H9 (cell line): ENCODE measurements around the gene XIRP2. TPM values are rescaled to one million over a fixed set of nuclear protein-coding genes. Genes with fewer than 3 reads are reported as not detected.
A peak's percentile ranks its signal among the peaks of the same experiment; 100 is the strongest.

Experiments
- DNase-seq: peaks from one replicate; pipeline ENCODE4 v3.0.0-alpha.2; 2017
- H2AFZ ChIP-seq: one replicate; pipeline ENCODE4 v1.6.1; 2013; ENCODE audit warnings: mild to moderate bottlenecking, low read length, control low read depth, moderate library complexity
- H2AK5ac ChIP-seq: 2 replicates; pipeline ENCODE4 v1.6.1; 2013; ENCODE audit warnings: low read length, control low read depth, mixed read lengths; ENCODE audit not compliant: insufficient read length
- H2BK120ac ChIP-seq: one replicate; pipeline ENCODE4 v1.6.1; 2013; ENCODE audit warnings: low read depth, mild to moderate bottlenecking, low read length, control low read depth, inconsistent platforms; ENCODE audit not compliant: poor library complexity, severe bottlenecking
- H2BK12ac ChIP-seq: 2 replicates; pipeline ENCODE4 v1.6.1; 2013; ENCODE audit warnings: low read length, control low read depth, mixed read lengths, low read depth; ENCODE audit not compliant: insufficient read length
- H2BK15ac ChIP-seq: 2 replicates; pipeline ENCODE4 v1.6.1; 2013; ENCODE audit warnings: low read depth, low read length, control low read depth
- H2BK20ac ChIP-seq: one replicate; pipeline ENCODE4 v1.6.1; 2013; ENCODE audit warnings: low read depth, mild to moderate bottlenecking, low read length, control low read depth, inconsistent platforms; ENCODE audit not compliant: poor library complexity, severe bottlenecking
- H2BK5ac ChIP-seq: 2 replicates; pipeline ENCODE4 v1.6.1; 2013; ENCODE audit warnings: low read length, control low read depth, mixed read lengths; ENCODE audit not compliant: insufficient read length
- H3K14ac ChIP-seq: 2 replicates; pipeline ENCODE4 v1.6.1; 2013; ENCODE audit warnings: low read length, control low read depth; ENCODE audit not compliant: insufficient read depth
- H3K18ac ChIP-seq: 2 replicates; pipeline ENCODE4 v1.6.1; 2013; ENCODE audit warnings: low read depth, mild to moderate bottlenecking, mixed read lengths, low read length, control low read depth; ENCODE audit not compliant: insufficient read length
- H3K23ac ChIP-seq: 2 replicates; pipeline ENCODE4 v1.6.1; 2013; ENCODE audit warnings: low read length, control low read depth, mixed read lengths, low read depth; ENCODE audit not compliant: insufficient read length
- H3K23me2 ChIP-seq: 2 replicates; pipeline ENCODE4 v1.6.1; 2013; ENCODE audit warnings: low read depth, mild to moderate bottlenecking, mixed read lengths, low read length, control low read depth; ENCODE audit not compliant: insufficient read length, poor library complexity, severe bottlenecking
- H3K27ac ChIP-seq: 2 replicates; pipeline ENCODE4 v1.5.1; 2013; ENCODE audit warnings: low read length, control low read depth, mixed read lengths, low read depth; ENCODE audit not compliant: insufficient read length
- H3K27me3 ChIP-seq: 2 replicates; pipeline ENCODE4 v1.6.1; 2013; ENCODE audit warnings: low read length, control low read depth, inconsistent platforms; ENCODE audit not compliant: insufficient read depth
- H3K4ac ChIP-seq: 2 replicates; pipeline ENCODE4 v1.6.1; 2013; ENCODE audit warnings: low read depth, mild to moderate bottlenecking, control low read depth, inconsistent platforms, low read length, moderate library complexity
- H3K4me1 ChIP-seq: 2 replicates; pipeline ENCODE4 v1.6.1; 2013; ENCODE audit warnings: low read length, control low read depth, inconsistent platforms; ENCODE audit not compliant: insufficient read depth
- H3K4me2 ChIP-seq: 2 replicates; pipeline ENCODE4 v1.6.1; 2013; ENCODE audit warnings: low read length, control low read depth, mixed read lengths; ENCODE audit not compliant: insufficient read length, insufficient read depth
- H3K56ac ChIP-seq: 2 replicates; pipeline ENCODE4 v1.6.1; 2013; ENCODE audit warnings: low read depth, mild to moderate bottlenecking, mixed read lengths, low read length, control low read depth; ENCODE audit not compliant: insufficient read length
- H3K79me1 ChIP-seq: 2 replicates; pipeline ENCODE4 v1.6.1; 2013; ENCODE audit warnings: low read depth, mild to moderate bottlenecking, moderate library complexity, low read length, control low read depth, inconsistent platforms; ENCODE audit not compliant: insufficient read depth, poor library complexity, severe bottlenecking
- H3K79me2 ChIP-seq: 2 replicates; pipeline ENCODE4 v1.6.1; 2013; ENCODE audit warnings: low read length, control low read depth, inconsistent platforms; ENCODE audit not compliant: insufficient read depth
- H3K9ac ChIP-seq: 2 replicates; pipeline ENCODE4 v1.6.1; 2013; ENCODE audit warnings: low read length, control low read depth, mixed read lengths; ENCODE audit not compliant: insufficient read length; ENCODE audit errors: extremely low read depth
- H3K9me3 ChIP-seq: one replicate; pipeline ENCODE4 v1.6.1; 2013; ENCODE audit warnings: low read depth, low read length, inconsistent platforms; ENCODE audit not compliant: control insufficient read depth
- H3T11ph ChIP-seq: one replicate; pipeline ENCODE4 v1.6.1; 2013; ENCODE audit warnings: mild to moderate bottlenecking, low read length, control low read depth, inconsistent platforms
- H4K20me1 ChIP-seq: one replicate; pipeline ENCODE4 v1.6.1; 2013; ENCODE audit not compliant: control insufficient read depth, insufficient read length, insufficient read depth
- H4K5ac ChIP-seq: 2 replicates; pipeline ENCODE4 v1.6.1; 2013; ENCODE audit warnings: low read depth, mild to moderate bottlenecking, mixed read lengths, low read length, control low read depth; ENCODE audit not compliant: insufficient read length
- H4K8ac ChIP-seq: replicated peaks from 2 replicates; pipeline ENCODE4 v1.6.1; 2013; ENCODE audit warnings: low read length, control low read depth, mixed read lengths, low read depth; ENCODE audit not compliant: insufficient read length
- H4K91ac ChIP-seq: 2 replicates; pipeline ENCODE4 v1.6.1; 2013; ENCODE audit warnings: low read depth, mild to moderate bottlenecking, moderate library complexity, mixed read lengths, low read length, control low read depth; ENCODE audit not compliant: insufficient read length
- H3K27ac Mint-ChIP-seq, 3 experiments: 2 replicates in 2 of 3; 3 replicates in 1 of 3; pipeline ENCODE4 v1.8.0; 2020 to 2021; ENCODE audit warnings: mixed read lengths in 3 of 3, mild to moderate bottlenecking in 1 of 3, moderate library complexity in 1 of 3
- H3K27me3 Mint-ChIP-seq: 2 replicates; pipeline ENCODE4 v1.8.0; 2021; ENCODE audit warnings: low read depth, mild to moderate bottlenecking, moderate library complexity, mixed read lengths
- H3K36me3 Mint-ChIP-seq, 3 experiments: 2 replicates in 2 of 3; 3 replicates in 1 of 3; pipeline ENCODE4 v1.8.0; 2020 to 2021; ENCODE audit warnings: low read depth in 3 of 3, mixed read lengths in 3 of 3; ENCODE audit not compliant: insufficient read depth in 1 of 3
- H3K4me1 Mint-ChIP-seq, 2 experiments: 2 replicates each; pipeline ENCODE4 v1.8.0; 2020; ENCODE audit warnings: mixed read lengths in 2 of 2
- H3K4me3 Mint-ChIP-seq, 2 experiments: 2 replicates in 1 of 2; 3 replicates in 1 of 2; pipeline ENCODE4 v1.8.0; 2020 to 2021; ENCODE audit warnings: mild to moderate bottlenecking in 2 of 2, mixed read lengths in 2 of 2, moderate library complexity in 1 of 2
- H3K9me3 Mint-ChIP-seq, 2 experiments: 2 replicates in 1 of 2; 3 replicates in 1 of 2; pipeline ENCODE4 v1.8.0; 2020; ENCODE audit warnings: mild to moderate bottlenecking in 2 of 2, mixed read lengths in 2 of 2, moderate library complexity in 1 of 2
- WGBS: extraction: QIAGEN DNeasy Blood & Tissue Kit; methylation state at CpG from one replicate; pipeline ENCODE4 v1.1.7; 2013; ENCODE audit warnings: missing lambda C conversion rate, low lambda C conversion rate, mixed read lengths; ENCODE audit not compliant: insufficient read length; ENCODE audit errors: extremely low coverage; 5-methylcytosine and 5-hydroxymethylcytosine counted together
- total RNA-seq: library from RNA; stranded (reverse); gene quantifications from 2 replicates; pipeline ENCODE4 v1.2.1, GENCODE V29; 2021
- TF ChIP-seq, protein P1 (sequence below): fragments of 200-600 bp; sonication (generic); conservative IDR thresholded peaks from 3 replicates; pipeline ENCODE4 v1.8.0; 2021; ENCODE audit warnings: antibody characterized with exemption, mild to moderate bottlenecking

The XIRP2 gene
- total RNA-seq, 1 experiment from 2014 or later, result 0.07 TPM

- Mint-ChIP-seq H3K9me3 (no peaks in the 10 kb centered on the region), H3K27ac (no peak overlapping the region; a peak in 1 of 7 replicates), H3K4me3 (no peak overlapping the region), H3K4me1 (peaks cover 10 to 11% of the 10 kb centered on the region in 2 experiments), H3K36me3 (no peaks in the 10 kb centered on the region), H3K27me3 (no peaks in the 10 kb centered on the region)
- H3K14ac ChIP-seq, result no peak overlapping the region
- TF ChIP-seq, protein P1, sequence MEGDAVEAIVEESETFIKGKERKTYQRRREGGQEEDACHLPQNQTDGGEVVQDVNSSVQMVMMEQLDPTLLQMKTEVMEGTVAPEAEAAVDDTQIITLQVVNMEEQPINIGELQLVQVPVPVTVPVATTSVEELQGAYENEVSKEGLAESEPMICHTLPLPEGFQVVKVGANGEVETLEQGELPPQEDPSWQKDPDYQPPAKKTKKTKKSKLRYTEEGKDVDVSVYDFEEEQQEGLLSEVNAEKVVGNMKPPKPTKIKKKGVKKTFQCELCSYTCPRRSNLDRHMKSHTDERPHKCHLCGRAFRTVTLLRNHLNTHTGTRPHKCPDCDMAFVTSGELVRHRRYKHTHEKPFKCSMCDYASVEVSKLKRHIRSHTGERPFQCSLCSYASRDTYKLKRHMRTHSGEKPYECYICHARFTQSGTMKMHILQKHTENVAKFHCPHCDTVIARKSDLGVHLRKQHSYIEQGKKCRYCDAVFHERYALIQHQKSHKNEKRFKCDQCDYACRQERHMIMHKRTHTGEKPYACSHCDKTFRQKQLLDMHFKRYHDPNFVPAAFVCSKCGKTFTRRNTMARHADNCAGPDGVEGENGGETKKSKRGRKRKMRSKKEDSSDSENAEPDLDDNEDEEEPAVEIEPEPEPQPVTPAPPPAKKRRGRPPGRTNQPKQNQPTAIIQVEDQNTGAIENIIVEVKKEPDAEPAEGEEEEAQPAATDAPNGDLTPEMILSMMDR, result peak; percentile 64
- no peak overlapping the region for H3K18ac ChIP-seq
- no peaks in the 10 kb centered on the region for H3K79me1 ChIP-seq
- H3K4me2 ChIP-seq, result no peak overlapping the region
- no peak overlapping the region for H4K91ac ChIP-seq
- no peaks in the 10 kb centered on the region for H3K23me2 ChIP-seq
- H3K4me1 ChIP-seq, result no peaks in the 10 kb centered on the region
- no peak overlapping the region for H3K56ac ChIP-seq
- no peak overlapping the region for H2AK5ac ChIP-seq
- H3K9ac ChIP-seq, result no peak overlapping the region
- no peak overlapping the region for H2BK20ac ChIP-seq
- no peak overlapping the region for H4K8ac ChIP-seq
- H3K79me2 ChIP-seq, result no peaks in the 10 kb centered on the region
- no peaks in the 10 kb centered on the region for H3K27me3 ChIP-seq
- H3K27ac ChIP-seq, result no peak overlapping the region
- no peak overlapping the region for H3K23ac ChIP-seq
- H2BK5ac ChIP-seq, result no peak overlapping the region
- no peaks in the 10 kb centered on the region for H4K20me1 ChIP-seq
- H2BK12ac ChIP-seq, result no peak overlapping the region
- no peaks in the 10 kb centered on the region for H3K9me3 ChIP-seq
- no peak overlapping the region for H2BK120ac ChIP-seq
- no peak overlapping the region for H2AFZ ChIP-seq
- no CpG with 5 or more reads among the region's 2 CpGs for WGBS
- no peak overlapping the region for H3T11ph ChIP-seq
- no peak overlapping the region for H2BK15ac ChIP-seq
- H3K4ac ChIP-seq, result no peak overlapping the region
- no peak overlapping the region for H4K5ac ChIP-seq
- no peak for DNase-seq
These were observed 7.0 kb downstream of the XIRP2 start for GRCh38 chr2:166895243-166895642.
